Mesenchymal stem cell (in vitro differentiated cells and primary cell): Measurements from ENCODE around the gene NPS.

Experiments
- DNase-seq: peaks from one replicate; pipeline ENCODE4 v3.0.0-alpha.2; 2013
- H2AFZ ChIP-seq: one replicate; pipeline ENCODE4 v1.6.1; 2013; ENCODE audit warnings: low read depth, mild to moderate bottlenecking, control low read depth, inconsistent platforms, low read length, moderate library complexity
- H2AK5ac ChIP-seq: 2 replicates; pipeline ENCODE4 v1.6.1; 2013; ENCODE audit warnings: low read length, moderate library complexity, mild to moderate bottlenecking, inconsistent platforms; ENCODE audit not compliant: severe bottlenecking
- H2BK120ac ChIP-seq: one replicate; pipeline ENCODE4 v1.6.1; 2013; ENCODE audit warnings: low read depth, mild to moderate bottlenecking, inconsistent platforms, low read length, moderate library complexity
- H2BK12ac ChIP-seq, 2 experiments: one replicate each; pipeline ENCODE4 v1.6.1; 2013; ENCODE audit warnings: inconsistent platforms in 2 of 2, low read length in 2 of 2, mild to moderate bottlenecking in 2 of 2, moderate library complexity in 2 of 2, control low read depth in 1 of 2
- H2BK15ac ChIP-seq: one replicate; pipeline ENCODE4 v1.6.1; 2013; ENCODE audit warnings: mild to moderate bottlenecking, low read depth, inconsistent platforms; ENCODE audit not compliant: poor library complexity, severe bottlenecking
- H2BK5ac ChIP-seq: 2 replicates; pipeline ENCODE4 v1.6.1; 2013; ENCODE audit warnings: low read depth, mild to moderate bottlenecking, low read length, control low read depth, inconsistent platforms; ENCODE audit not compliant: poor library complexity, severe bottlenecking
- H3K14ac ChIP-seq, 2 experiments: one replicate each; pipeline ENCODE4 v1.6.1; 2013; ENCODE audit warnings: inconsistent platforms in 2 of 2, low read length in 2 of 2, control low read depth in 1 of 2, mild to moderate bottlenecking in 1 of 2, moderate library complexity in 1 of 2
- H3K18ac ChIP-seq, 2 experiments: one replicate each; pipeline ENCODE4 v1.6.1; 2013; ENCODE audit warnings: inconsistent platforms in 2 of 2, low read length in 2 of 2, control low read depth in 1 of 2, low read depth in 1 of 2, mild to moderate bottlenecking in 1 of 2
- H3K23ac ChIP-seq, 2 experiments: one replicate each; pipeline ENCODE4 v1.6.1; 2013; ENCODE audit warnings: inconsistent platforms in 2 of 2, low read length in 2 of 2, mild to moderate bottlenecking in 2 of 2, moderate library complexity in 2 of 2, control low read depth in 1 of 2
- H3K27ac ChIP-seq: 2 replicates; pipeline ENCODE4 v1.5.1; 2013; ENCODE audit warnings: mild to moderate bottlenecking, moderate library complexity, low read length, control low read depth, inconsistent platforms; ENCODE audit not compliant: poor library complexity, severe bottlenecking
- H3K27me3 ChIP-seq, 2 experiments: 2 replicates each; pipeline versions ENCODE4 v1.6.1 to v1.7.0; 2013; ENCODE audit warnings: low read length in 2 of 2, mild to moderate bottlenecking in 2 of 2, moderate library complexity in 2 of 2, control low read depth in 1 of 2, inconsistent platforms in 1 of 2; ENCODE audit not compliant: control insufficient read depth in 1 of 2, insufficient read depth in 1 of 2
- H3K36me3 ChIP-seq, 2 experiments: 2 replicates each; pipeline versions ENCODE4 v1.6.1 to v1.7.0; 2013; ENCODE audit warnings: low read length in 2 of 2, control low read depth in 1 of 2, inconsistent platforms in 1 of 2, low read depth in 1 of 2, mild to moderate bottlenecking in 1 of 2; ENCODE audit not compliant: insufficient read depth in 2 of 2, control insufficient read depth in 1 of 2
- H3K4ac ChIP-seq, 2 experiments: one replicate each; pipeline ENCODE4 v1.6.1; 2013; ENCODE audit warnings: inconsistent platforms in 2 of 2, low read length in 2 of 2, mild to moderate bottlenecking in 2 of 2, moderate library complexity in 2 of 2, control low read depth in 1 of 2, low read depth in 1 of 2
- H3K4me1 ChIP-seq: 2 replicates; pipeline ENCODE4 v1.6.1; 2013; ENCODE audit warnings: low read depth, low read length, control low read depth; ENCODE audit not compliant: control insufficient read depth, insufficient read depth
- H3K4me2 ChIP-seq: 2 replicates; pipeline ENCODE4 v1.6.1; 2013; ENCODE audit warnings: low read length, mild to moderate bottlenecking, inconsistent platforms; ENCODE audit not compliant: poor library complexity, severe bottlenecking
- H3K4me3 ChIP-seq, 2 experiments: 2 replicates each; pipeline versions ENCODE4 v1.5.1 to v1.7.0; 2013; ENCODE audit warnings: low read length in 2 of 2, mild to moderate bottlenecking in 2 of 2, control low read depth in 1 of 2, low read depth in 1 of 2; ENCODE audit not compliant: insufficient read depth in 1 of 2
- H3K79me1 ChIP-seq: replicated peaks from 2 replicates; pipeline ENCODE4 v1.6.1; 2013; ENCODE audit warnings: mild to moderate bottlenecking, control low read depth, low read length, inconsistent platforms; ENCODE audit not compliant: poor library complexity, severe bottlenecking
- H3K9ac ChIP-seq: 2 replicates; pipeline ENCODE4 v1.7.0; 2013; ENCODE audit warnings: mild to moderate bottlenecking, low read length, moderate library complexity
- H3K9me3 ChIP-seq: 2 replicates; pipeline ENCODE4 v1.7.0; 2013; ENCODE audit warnings: mild to moderate bottlenecking, low read length; ENCODE audit not compliant: control insufficient read depth
- H4K8ac ChIP-seq: one replicate; pipeline ENCODE4 v1.6.1; 2013; ENCODE audit warnings: inconsistent platforms, mild to moderate bottlenecking, low read length, moderate library complexity
- H4K91ac ChIP-seq: one replicate; pipeline ENCODE4 v1.6.1; 2013; ENCODE audit warnings: mild to moderate bottlenecking, low read length, inconsistent platforms
- WGBS: methylation state at CpG from one replicate; pipeline ENCODE4 v1.1.7; 2013; ENCODE audit warnings: mixed read lengths; 5-methylcytosine and 5-hydroxymethylcytosine counted together

NPS gene

DNA sequence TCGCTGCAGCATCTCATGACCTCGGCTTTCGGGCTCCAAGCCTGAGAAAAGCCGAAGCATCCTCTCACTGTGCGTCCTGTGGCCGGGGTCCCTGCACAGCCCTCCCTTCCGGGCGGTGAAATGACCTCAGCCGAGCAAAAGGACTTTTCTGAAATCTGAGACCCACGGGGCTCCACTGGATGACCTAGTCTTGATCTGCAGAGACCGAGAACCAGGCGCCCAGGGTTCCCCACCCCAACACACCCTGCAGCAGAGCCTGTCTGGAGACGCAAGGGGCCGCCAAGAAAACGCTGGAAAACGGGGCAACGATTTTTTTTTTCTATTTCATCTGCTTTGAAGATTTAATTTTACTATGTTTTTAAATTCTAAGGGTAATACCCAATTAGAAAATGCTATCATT, 31.7 kb downstream of the NPS start:
- H3K36me3 ChIP-seq: no peaks in the 10 kb centered on the region
- peaks cover 0 to 27% of the 10 kb centered on the region in 2 experiments for H3K27me3 ChIP-seq
- no peak overlapping the region for H2BK15ac ChIP-seq
- no peak overlapping the region for H2BK5ac ChIP-seq
- no peak overlapping the region for H3K4me3 ChIP-seq
- no peak overlapping the region for H3K18ac ChIP-seq
- H4K91ac ChIP-seq: no peak overlapping the region
- no peak overlapping the region for H2BK12ac ChIP-seq
- H3K27ac ChIP-seq: no peak overlapping the region
- no peaks in the 10 kb centered on the region for H3K79me1 ChIP-seq
- H2AK5ac ChIP-seq: no peak overlapping the region
- H3K14ac ChIP-seq: no peak overlapping the region
- H3K4me1 ChIP-seq: peaks cover 15% of the 10 kb centered on the region
- no peak overlapping the region for H3K4me2 ChIP-seq
- H2AFZ ChIP-seq: no peak overlapping the region
- no peak for DNase-seq
- no peak overlapping the region for H4K8ac ChIP-seq
- H3K9me3 ChIP-seq: no peaks in the 10 kb centered on the region
- H2BK120ac ChIP-seq: no peak overlapping the region
- H3K9ac ChIP-seq: no peak overlapping the region
- no peak overlapping the region for H3K4ac ChIP-seq
- 82% methylated on average over 12 of the region's 17 CpGs for WGBS
- H3K23ac ChIP-seq: no peak overlapping the region

DNA sequence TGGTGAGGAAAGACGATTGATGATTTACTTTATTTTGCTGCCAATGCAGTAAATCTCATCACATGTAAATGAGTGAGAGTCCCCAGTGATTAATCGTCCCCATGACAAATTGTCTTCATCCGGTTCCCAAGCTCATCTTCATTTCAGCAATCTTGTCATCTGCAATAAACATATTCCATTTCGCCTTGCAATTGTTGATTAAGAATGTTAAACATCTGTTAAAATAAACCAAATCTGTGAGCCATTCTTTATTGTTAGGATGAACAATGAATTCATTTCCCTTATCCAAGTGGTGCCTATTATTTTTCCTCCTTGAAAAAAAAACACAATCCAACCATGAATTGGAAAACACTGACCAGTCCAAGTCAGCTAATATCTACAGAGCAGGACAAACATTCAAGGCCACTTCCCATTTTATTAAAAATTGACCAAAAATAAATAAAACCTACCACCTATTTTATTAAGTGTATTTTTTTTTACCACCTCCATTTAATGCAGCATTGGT, 36.5 kb downstream of the NPS start:
- Histone ChIP-seq H2BK15ac (no peak overlapping the region), H3K4ac (no peak overlapping the region), H3K4me3 (no peak overlapping the region), H3K36me3 (no peaks in the 10 kb centered on the region), H3K9ac (no peak overlapping the region), H4K91ac (no peak overlapping the region), H3K27ac (no peak overlapping the region), H3K4me2 (no peak overlapping the region), H3K4me1 (peaks cover 2% of the 10 kb centered on the region), H3K23ac (no peak overlapping the region), H2BK5ac (no peak overlapping the region), H3K9me3 (peaks cover 7% of the 10 kb centered on the region), H3K14ac (no peak overlapping the region), H2BK120ac (no peak overlapping the region), H2BK12ac (no peak overlapping the region), H2AK5ac (no peak overlapping the region), H3K18ac (no peak overlapping the region), H3K79me1 (no peaks in the 10 kb centered on the region), H3K27me3 (peaks cover 0 to 9% of the 10 kb centered on the region in 2 experiments), H2AFZ (no peak overlapping the region), H4K8ac (no peak overlapping the region)
- 73% methylated on average over 2 of the region's 4 CpGs for WGBS
- DNase-seq: no peak

DNA sequence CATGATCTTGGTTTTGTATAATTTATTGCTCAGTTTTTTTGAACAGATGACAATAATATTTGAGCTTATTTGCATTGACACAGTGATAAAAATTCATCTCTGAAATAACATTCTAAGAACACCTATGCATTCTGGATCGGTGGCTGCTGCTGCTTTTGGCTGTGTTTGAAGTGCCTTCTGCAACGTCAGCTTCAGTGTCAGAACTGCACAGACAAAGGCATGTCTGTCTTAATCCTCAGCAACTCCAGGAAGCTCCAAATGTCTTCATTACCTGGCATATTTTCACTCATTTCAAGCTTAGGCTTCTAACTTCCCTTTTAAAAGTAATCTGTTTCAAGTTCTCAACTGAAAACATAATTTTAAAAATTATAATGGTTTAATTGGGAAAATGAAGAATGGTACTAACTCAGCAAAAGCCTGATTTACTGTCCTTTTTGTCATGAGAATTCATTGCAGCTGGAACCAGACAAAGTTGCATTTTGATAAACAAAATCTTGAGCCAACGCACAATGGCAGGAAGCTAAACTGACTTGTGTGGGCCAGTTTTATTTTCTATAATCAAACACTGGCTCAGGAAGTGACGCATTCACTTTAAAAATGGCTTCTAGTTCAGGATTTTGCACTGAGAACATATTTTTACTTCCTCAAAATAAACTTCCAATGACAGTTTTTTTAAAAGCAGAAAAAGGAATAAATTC, 38.7 kb downstream of the NPS start:
- 68% methylated on average over 4 of the region's 4 CpGs for WGBS
- Histone ChIP-seq H3K14ac (no peak overlapping the region), H2BK5ac (no peak overlapping the region), H4K91ac (no peak overlapping the region), H3K36me3 (no peaks in the 10 kb centered on the region), H2BK12ac (no peak overlapping the region), H3K23ac (no peak overlapping the region), H2BK120ac (no peak overlapping the region), H2AFZ (no peak overlapping the region), H3K79me1 (no peaks in the 10 kb centered on the region), H2BK15ac (no peak overlapping the region), H3K4me3 (no peak overlapping the region), H3K9ac (no peak overlapping the region), H3K18ac (no peak overlapping the region), H3K27me3 (peaks cover 0 to 7% of the 10 kb centered on the region in 2 experiments), H2AK5ac (no peak overlapping the region), H3K27ac (no peak overlapping the region), H3K4me2 (no peak overlapping the region), H3K4ac (no peak overlapping the region), H4K8ac (no peak overlapping the region), H3K4me1 (no peaks in the 10 kb centered on the region), H3K9me3 (peaks cover 7% of the 10 kb centered on the region)
- no peak for DNase-seq

DNA sequence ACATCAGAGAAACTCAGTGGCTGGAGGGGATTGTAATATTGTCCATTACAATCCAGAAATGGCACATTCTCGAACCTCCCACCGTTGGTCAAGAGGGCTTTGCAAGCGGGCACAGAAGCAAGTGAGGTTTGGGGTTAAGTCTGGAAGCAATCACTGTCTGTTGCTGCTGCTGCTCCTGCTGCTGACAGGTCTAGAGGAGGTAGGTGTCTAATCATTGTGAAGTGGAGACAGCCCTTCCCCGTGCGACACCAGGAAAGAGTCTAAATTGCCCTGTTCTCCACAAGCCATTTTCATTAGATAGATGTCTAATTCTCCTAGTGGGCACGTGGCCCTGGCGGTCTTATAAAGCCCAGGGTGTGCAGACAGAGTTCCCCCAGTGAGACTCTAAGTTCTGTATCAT, 43.5 kb downstream of the NPS start:
- no peak overlapping the region for H3K14ac ChIP-seq
- H2BK120ac ChIP-seq: no peak overlapping the region
- no peak overlapping the region for H2AK5ac ChIP-seq
- WGBS: 70% methylated on average over 7 of the region's 7 CpGs
- no peaks in the 10 kb centered on the region for H3K4me1 ChIP-seq
- no peak overlapping the region for H4K8ac ChIP-seq
- no peaks in the 10 kb centered on the region for H3K79me1 ChIP-seq
- H3K4me2 ChIP-seq: no peak overlapping the region
- no peak overlapping the region for H3K18ac ChIP-seq
- DNase-seq: no peak
- no peak overlapping the region for H3K4ac ChIP-seq
- no peak overlapping the region for H4K91ac ChIP-seq
- H2AFZ ChIP-seq: no peak overlapping the region
- H3K4me3 ChIP-seq: no peak overlapping the region
- H3K27ac ChIP-seq: no peak overlapping the region
- H3K9me3 ChIP-seq: no peaks in the 10 kb centered on the region
- no peak overlapping the region for H2BK15ac ChIP-seq
- H2BK12ac ChIP-seq: no peak overlapping the region
- H3K9ac ChIP-seq: no peak overlapping the region
- no peak overlapping the region for H2BK5ac ChIP-seq
- no peak overlapping the region for H3K23ac ChIP-seq
- peaks cover 0 to 7% of the 10 kb centered on the region in 2 experiments for H3K27me3 ChIP-seq
- H3K36me3 ChIP-seq: no peaks in the 10 kb centered on the region
